Loucy (cell line): Measurements from ENCODE around the gene NTHL1.
"Not testable (repeated sequence)": the region's sequence is repeated elsewhere in the genome, so short reads cannot be mapped to it uniquely, and the experiment has no call there.

Experiments
- H2AFZ ChIP-seq: fragments of 200-600 bp; sonication (generic); 2 replicates; pipeline ENCODE4 v1.6.0; 2016; ENCODE audit warnings: antibody characterized with exemption, mild to moderate bottlenecking, low read length, moderate library complexity
- H3F3A ChIP-seq: fragments of 200-600 bp; 2 replicates; pipeline ENCODE4 v1.6.0; 2016; ENCODE audit warnings: antibody characterized with exemption, low read depth, mild to moderate bottlenecking
- H3K27me3 ChIP-seq: fragments of 200-600 bp; sonication (generic); 2 replicates; pipeline ENCODE4 v1.6.1; 2014; ENCODE audit warnings: low read length, mild to moderate bottlenecking; ENCODE audit not compliant: insufficient read depth, poor library complexity, severe bottlenecking
- H3K36me3 ChIP-seq: fragments of 200-600 bp; sonication (generic); 2 replicates; pipeline ENCODE4 v1.6.1; 2016; ENCODE audit warnings: low read length; ENCODE audit not compliant: insufficient read depth
- H3K4me1 ChIP-seq: fragments of 200-600 bp; sonication (generic); 2 replicates; pipeline ENCODE4 v1.5.1; 2014; ENCODE audit warnings: low read length, mild to moderate bottlenecking; ENCODE audit not compliant: insufficient read depth, poor library complexity, severe bottlenecking
- H3K4me2 ChIP-seq: fragments of 200-600 bp; sonication (generic); 2 replicates; pipeline ENCODE4 v1.6.0; 2014; ENCODE audit warnings: antibody characterized with exemption, low read length, low read depth, mild to moderate bottlenecking; ENCODE audit not compliant: poor library complexity, severe bottlenecking
- H3K4me3 ChIP-seq: fragments of 200-600 bp; sonication (generic); 2 replicates; pipeline ENCODE4 v1.5.1; 2014; ENCODE audit warnings: low read length, mild to moderate bottlenecking, mixed read lengths; ENCODE audit not compliant: poor library complexity, severe bottlenecking
- H3K79me2 ChIP-seq: fragments of 200-600 bp; sonication (generic); 2 replicates; pipeline ENCODE4 v1.6.1; 2014; ENCODE audit warnings: low read length; ENCODE audit not compliant: insufficient read depth
- H3K9ac ChIP-seq: fragments of 200-600 bp; sonication (generic); 2 replicates; pipeline ENCODE4 v1.6.0; 2014; ENCODE audit warnings: mild to moderate bottlenecking, low read depth, low read length, moderate library complexity; ENCODE audit not compliant: poor library complexity, severe bottlenecking
- H3K9me2 ChIP-seq: fragments of 200-600 bp; sonication (generic); replicated peaks from 2 replicates; pipeline ENCODE4 v1.6.1; 2016; ENCODE audit warnings: low read depth, low read length, mixed read lengths
- H3K9me3 ChIP-seq: fragments of 200-600 bp; sonication (generic); 2 replicates; pipeline ENCODE4 v1.6.1; 2014; ENCODE audit warnings: mild to moderate bottlenecking, antibody characterized with exemption, low read length, low read depth; ENCODE audit not compliant: insufficient read depth
- H4K20me1 ChIP-seq: fragments of 200-600 bp; sonication (generic); 2 replicates; pipeline ENCODE4 v1.6.0; 2014; ENCODE audit warnings: antibody characterized with exemption, low read length, mild to moderate bottlenecking; ENCODE audit not compliant: insufficient read depth, poor library complexity, severe bottlenecking
- CTCF ChIP-seq: fragments of 200-600 bp; sonication (generic); conservative IDR thresholded peaks from 2 replicates; pipeline ENCODE4 v1.5.1; 2014; ENCODE audit warnings: mild to moderate bottlenecking, antibody characterized with exemption, low read length
- EZH2phosphoT487 ChIP-seq: fragments of 200-600 bp; IDR thresholded peaks from 2 replicates; pipeline ENCODE4 v1.6.1; 2018; ENCODE audit warnings: antibody characterized with exemption, mild to moderate bottlenecking, moderate library complexity, borderline replicate concordance

Gene NTHL1

GRCh38 chr16:2035431-2036199 lies 12.0 kb downstream of the NTHL1 start:
- Histone ChIP-seq H3K9me3 (no peaks in the 10 kb centered on the region), H3K27me3 (no peaks in the 10 kb centered on the region), H3K9ac (no peak overlapping the region), H3F3A (no peaks in the 10 kb centered on the region), H3K4me2 (no peak overlapping the region), H3K79me2 (no peaks in the 10 kb centered on the region), H3K36me3 (no peaks in the 10 kb centered on the region), H2AFZ (no peak overlapping the region), H3K4me3 (no peak overlapping the region), H3K4me1 (no peaks in the 10 kb centered on the region), H3K9me2 (no peaks in the 10 kb centered on the region), H4K20me1 (no peaks in the 10 kb centered on the region)
- TF ChIP-seq EZH2phosphoT487 (no peak), CTCF (no peak)

GRCh38 chr16:2034696-2035430 lies 12.8 kb downstream of the NTHL1 start:
- no peaks in the 10 kb centered on the region for H3K27me3 ChIP-seq
- H3K9me3 ChIP-seq: no peaks in the 10 kb centered on the region
- H3K9ac ChIP-seq: no peak overlapping the region
- TF ChIP-seq EZH2phosphoT487 (no peak), CTCF (no peak)
- no peaks in the 10 kb centered on the region for H3K79me2 ChIP-seq
- no peak overlapping the region for H3K4me3 ChIP-seq
- no peaks in the 10 kb centered on the region for H3K36me3 ChIP-seq
- H4K20me1 ChIP-seq: no peaks in the 10 kb centered on the region
- H3F3A ChIP-seq: no peaks in the 10 kb centered on the region
- H3K4me2 ChIP-seq: no peak overlapping the region
- no peaks in the 10 kb centered on the region for H3K9me2 ChIP-seq
- H3K4me1 ChIP-seq: no peaks in the 10 kb centered on the region
- no peak overlapping the region for H2AFZ ChIP-seq

- not testable (repeated sequence) for H2AFZ ChIP-seq, H3K4me1 ChIP-seq, H3K9me2 ChIP-seq, H3K4me3 ChIP-seq, H3K4me2 ChIP-seq, H3K36me3 ChIP-seq, H3K79me2 ChIP-seq, H3K9ac ChIP-seq, H3K27me3 ChIP-seq, H4K20me1 ChIP-seq, H3F3A ChIP-seq, H3K9me3 ChIP-seq
These were observed 13.5 kb downstream of the NTHL1 start for GRCh38 chr16:2033909-2034695.
